HG03280 (cell line): ENCODE data around the gene GNAL.
"Not testable (repeated sequence)": the region's sequence is repeated elsewhere in the genome, so short reads cannot be mapped to it uniquely, and the experiment has no call there.

ENCODE experiments used
- ATAC-seq: cut with Tn5 transposase; IDR thresholded peaks from one replicate; pipeline ENCODE4 v1.9.1; 2021; ENCODE audit warnings: mild to moderate bottlenecking, moderate library complexity; ENCODE audit not compliant: unreplicated experiment

The GNAL gene

DNA sequence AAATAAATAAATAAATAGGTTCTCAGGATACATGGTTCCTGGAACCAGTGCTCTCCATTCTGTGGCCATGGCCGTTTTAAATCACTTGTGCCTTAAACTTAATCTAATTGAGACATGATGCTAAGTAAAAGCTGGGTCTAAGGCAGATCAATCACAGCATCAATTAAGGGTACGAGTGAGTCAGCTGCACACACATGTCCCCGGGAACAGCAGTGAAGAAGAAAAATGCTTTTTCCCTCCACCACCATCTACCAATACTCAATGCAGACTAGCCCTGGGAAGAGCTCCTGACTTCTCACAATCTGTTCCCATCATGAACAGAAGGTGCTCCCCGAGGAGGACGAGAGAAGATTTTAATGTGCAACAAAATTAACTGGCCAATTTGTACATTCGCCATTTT, 155.4 kb downstream of the GNAL start:
- ATAC-seq, result no peak

DNA sequence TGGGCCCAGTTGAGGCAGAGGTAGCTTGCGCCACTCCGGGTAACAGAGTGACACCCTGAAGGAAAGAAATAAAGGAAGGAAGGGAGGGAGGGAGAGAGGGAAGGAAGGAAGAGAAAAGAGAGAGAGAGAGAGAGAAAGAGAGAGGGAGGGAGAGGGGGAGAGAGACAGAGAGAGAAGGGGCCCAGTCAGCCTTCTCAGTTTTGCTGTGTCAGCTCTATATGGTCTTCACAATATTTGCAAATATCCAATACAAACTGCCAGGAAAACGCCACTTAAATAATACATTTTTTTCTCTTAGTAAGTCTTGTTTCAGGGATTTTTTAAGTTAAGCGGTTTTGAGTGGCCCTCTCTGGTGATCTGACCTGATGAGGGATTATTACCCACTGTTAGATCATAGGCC, 156.6 kb downstream of the GNAL start:
- ATAC-seq, result no peak

DNA sequence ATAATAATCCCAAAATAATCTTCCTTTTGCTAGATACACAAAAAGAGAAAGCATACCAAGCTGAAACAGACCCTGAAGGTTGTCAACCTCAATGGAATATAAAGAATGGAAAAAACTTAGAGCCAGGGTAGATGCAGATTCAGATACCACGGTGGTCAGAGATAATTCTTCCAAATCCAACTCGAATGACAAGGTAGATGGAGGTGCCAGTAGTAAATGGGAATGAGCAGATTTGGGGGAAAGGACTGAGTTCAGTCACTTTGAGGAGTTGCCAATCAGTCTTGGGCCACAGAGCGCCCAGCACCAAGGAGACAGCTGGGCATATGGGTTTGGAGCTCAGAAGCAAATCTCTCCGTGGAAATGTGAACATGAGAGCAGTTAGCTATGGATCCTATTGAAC, 158.7 kb downstream of the GNAL start:
- no peak for ATAC-seq

DNA sequence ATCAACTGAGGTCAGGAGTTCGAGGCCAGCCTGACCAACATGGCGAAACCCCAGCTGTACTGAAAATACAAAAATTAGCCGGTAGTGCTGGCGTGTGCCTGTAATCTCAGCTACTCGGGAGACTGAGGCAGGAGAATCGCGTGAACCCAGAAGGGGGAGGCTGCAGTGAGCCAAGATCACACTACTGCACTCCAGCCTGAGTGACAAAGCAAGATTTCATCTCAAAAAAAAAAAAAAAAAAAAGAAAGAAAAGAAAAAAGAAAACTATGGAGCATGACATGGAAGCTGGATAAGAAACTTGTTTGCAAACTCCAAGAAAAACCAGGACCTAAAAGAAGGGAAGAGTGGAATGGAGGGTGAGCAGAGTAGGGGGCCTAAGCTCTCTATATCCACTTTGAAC, 160.2 kb downstream of the GNAL start:
- no peak for ATAC-seq

DNA sequence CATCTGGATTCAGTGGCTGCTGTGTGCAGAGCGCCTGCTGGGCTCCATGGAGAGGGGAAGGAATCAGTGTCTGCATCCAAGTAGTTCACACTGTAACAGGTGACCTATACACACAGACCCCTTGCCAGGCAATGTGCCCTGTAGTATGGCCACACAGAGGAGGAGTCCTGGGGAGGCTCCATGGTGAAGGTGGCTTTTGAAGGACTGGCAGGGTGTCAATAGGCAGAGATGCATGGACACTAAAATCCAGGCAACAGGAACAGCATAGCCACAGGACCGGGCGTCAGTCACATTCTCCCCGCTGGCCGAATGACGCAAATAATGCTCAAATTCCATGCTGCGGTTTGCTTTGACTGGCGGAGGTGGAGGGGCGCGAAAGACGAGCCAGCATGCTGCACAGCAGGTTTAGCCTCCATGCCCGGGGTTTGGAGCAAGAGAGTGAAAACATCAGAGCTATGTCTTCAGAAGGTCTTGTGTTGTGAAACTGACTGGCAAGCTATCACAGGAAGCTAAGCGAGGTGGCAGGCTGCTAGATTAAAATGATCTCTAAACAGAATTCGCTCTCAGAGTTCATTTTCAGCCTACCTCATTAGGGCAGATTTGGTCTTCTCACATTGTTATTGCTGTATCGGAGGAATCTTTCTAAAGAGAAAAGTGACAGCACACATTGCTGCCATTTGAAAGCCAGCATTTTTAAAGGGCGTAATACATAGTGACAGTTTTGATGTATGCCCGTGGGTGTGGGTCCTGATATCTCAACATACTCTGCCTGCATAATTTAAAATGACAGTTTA, 161.0 kb downstream of the GNAL start:
- ATAC-seq, result no peak

DNA sequence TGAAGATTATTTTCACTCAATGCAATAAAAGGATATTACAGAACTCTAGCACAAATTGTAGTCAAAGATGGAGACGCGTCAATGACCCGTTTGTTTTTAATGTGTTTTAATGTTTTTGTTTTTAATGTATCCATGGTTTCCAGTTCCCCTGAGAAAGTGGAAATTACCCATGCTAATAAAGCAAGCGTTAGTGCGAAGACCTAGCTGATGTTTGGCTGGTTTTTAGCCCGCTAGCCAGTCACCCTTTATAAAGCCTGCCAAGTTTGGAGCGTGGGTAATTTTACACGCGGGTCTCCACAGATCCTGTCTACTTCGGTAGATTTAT, 161.7 kb downstream of the GNAL start:
- peak; percentile 33 for ATAC-seq

DNA sequence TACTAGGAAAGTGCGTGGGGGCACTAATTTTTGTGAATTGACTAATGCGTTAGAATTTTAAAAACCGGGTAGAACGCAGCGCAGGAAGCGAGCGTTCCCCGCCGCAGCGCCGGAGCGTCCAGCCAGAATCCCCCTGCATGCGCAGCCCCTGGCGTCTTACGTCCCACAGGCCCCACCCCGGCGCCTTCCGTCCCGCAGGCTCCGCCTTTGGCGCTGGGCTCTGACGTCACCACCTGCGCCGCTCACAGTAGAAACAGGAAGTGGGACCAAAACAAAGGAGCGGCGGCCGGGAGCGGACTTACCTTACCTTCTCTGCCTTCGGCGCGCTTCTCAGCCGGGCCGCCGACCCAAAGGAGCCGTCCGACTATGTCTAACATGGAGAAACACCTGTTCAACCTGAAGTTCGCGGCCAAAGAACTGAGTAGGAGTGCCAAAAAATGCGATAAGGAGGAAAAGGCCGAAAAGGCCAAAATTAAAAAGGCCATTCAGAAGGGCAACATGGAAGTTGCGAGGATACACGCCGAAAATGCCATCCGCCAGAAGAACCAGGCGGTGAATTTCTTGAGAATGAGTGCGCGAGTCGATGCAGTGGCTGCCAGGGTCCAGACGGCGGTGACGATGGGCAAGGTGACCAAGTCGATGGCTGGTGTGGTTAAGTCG, 162.2 kb downstream of the GNAL start, which contains the start of gene CHMP1B:
CHMP1B (plus strand) TSS at position 268 of the 660 bp plus-strand sequence; CDS start at position 367, 99 bp downstream.
- peak; percentile 95 for ATAC-seq

DNA sequence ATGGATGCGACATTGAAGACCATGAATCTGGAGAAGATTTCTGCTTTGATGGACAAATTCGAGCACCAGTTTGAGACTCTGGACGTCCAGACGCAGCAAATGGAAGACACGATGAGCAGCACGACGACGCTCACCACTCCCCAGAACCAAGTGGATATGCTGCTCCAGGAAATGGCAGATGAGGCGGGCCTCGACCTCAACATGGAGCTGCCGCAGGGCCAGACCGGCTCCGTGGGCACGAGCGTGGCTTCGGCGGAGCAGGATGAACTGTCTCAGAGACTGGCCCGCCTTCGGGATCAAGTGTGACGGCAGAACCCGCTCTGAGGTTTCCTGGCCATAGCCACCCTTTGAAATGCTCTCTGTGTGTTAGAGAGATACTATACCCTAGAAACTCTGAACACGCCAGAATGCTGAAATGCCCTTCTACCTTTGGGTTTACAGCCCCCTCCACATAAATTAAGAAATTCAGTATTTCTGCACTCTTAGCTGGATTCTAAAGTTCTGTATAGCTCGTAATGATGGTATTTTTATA, 162.8 kb downstream of the GNAL start:
- ATAC-seq, result no peak

DNA sequence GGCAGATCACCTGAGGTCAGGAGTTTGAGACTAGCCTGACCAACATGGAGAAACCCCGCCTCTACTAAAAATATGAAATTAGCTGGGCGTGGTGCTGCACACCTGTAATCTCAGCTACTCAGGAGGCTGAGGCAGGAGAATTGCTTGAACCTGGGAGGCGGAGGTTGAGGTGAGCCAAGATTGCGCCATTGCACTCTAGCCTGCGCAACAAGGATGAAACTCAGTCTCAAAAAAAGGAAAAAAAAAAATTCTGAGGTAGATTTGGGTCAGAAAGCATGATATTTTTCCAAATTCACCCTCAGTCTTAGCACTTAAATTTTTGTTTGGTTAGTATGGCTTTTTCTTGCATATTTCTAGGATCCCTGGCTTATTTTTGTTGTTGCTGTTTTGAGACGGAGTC, 165.5 kb downstream of the GNAL start:
- not testable (repeated sequence) for ATAC-seq

DNA sequence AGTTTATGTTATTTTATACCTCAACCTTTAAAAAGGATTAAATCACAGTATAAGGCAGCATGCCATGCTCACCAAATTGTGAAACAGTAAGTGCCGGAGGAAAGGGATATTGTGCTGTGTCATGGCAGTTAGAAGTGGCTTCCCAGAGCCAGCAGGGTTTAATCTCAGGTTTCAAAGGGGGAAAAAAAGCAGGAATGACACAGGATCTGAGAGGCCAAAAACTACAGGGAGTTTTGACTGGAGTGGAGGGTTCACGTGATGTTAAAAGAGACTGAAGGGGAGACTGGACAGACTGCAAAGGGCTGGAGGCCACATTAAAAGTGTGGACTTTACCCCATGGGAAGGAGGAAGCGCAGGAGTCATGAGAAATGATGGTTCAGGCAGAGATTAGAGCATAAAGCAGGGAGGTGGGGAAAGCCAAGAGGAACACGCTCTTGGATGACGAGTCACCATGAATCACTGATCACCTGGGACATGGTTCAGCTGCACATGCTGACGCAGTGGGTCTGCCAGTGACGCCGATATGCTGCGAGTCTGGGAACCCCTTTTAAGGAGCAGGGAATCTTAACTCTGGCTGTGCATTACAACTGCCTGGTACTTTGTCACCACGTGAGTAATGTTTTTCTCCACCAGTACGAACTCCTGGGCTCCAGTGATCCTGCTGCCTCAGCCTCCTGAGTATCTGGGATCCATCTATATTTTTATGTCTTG, 168.3 kb downstream of the GNAL start:
- ATAC-seq, result no peak

DNA sequence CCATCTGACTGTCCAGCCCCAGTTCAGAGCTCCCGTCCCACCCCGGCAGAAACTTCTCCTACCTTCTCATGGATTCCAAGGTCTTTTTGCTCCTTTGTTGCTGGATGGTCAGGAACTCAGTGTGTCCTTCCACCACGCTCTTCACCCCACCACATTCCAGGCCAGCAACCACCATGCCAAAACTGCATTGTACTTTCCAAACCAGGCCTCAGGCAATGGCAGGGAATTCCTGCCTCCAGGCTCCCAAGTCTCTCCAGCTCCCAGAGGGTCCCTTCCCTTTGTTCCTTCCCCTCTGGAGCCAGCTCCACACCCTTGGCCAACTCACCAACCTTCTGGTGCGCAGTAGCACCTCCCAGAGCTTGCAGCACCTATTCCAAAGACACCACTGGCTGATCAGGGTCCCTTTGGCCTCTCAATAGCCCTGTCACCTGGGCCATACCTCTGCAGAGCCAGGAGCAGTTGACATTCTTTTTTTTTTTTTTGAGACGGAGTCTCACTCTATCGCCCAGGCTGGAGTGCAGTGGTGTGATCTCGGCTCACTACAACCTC, 170.3 kb downstream of the GNAL start:
- no peak for ATAC-seq

DNA sequence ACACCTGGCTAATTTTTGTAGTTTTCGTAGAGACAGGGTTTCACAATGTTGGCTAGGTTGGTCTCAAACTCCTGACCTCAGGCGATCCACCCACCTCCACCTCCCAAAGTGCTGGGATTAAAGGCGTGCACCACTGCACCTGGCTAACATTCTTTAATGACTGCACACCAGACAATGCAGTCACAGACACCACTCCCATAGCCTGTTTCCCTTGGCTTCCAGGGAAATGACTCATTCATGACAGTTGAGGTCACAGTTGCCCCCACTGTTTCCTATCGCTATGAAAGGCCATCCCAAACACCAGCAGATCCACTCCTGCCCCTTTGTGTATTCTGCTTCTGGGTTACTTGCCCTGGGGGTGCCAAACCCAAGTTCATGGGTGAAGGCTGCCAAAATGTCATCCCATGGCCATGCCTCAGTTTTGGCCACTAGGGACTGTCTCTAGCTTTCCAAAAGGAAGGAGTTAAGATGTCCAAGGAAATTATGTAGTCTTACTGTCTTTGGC, 170.9 kb downstream of the GNAL start:
- no peak for ATAC-seq

DNA sequence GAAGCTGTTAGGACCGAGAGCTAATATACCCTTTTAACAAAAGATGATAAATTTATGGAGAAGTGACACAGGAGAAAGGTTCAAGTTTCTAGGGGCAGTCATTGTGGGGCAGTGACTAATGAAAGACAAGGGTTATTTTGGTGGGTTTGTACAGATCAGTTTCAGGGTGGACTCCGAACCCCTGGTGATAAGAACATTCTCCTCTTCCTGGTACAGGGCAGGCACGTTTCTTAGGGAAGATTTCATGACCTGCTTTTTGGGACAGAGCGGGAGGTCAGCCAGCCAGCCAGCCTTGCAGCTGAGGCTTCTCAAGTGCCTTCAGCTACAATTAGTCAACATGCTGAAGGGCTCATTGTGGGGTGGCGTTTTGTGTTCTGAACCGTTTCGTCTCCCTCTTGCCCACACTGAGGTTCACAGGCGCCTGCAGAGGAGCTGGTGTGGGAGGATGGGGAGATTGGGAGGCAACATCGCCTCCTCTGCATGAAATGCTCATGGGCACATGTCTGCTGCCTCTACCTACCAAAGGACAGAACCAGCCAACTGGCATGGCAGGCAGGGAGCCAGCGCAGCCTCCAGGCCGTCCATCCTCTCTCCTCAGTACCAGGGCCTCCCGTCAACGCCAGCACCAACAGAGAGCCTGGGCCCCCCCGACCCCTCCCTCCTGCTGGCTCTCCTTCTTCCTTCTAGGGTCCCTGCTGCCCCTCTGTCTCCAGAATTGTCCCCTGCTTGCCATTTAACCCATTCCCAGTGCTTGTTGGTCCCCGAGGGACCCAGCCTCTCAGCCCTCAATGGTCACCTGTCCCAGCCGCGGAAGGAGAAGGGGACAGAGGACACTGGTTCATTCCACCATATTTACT, 171.8 kb downstream of the GNAL start:
- ATAC-seq, result no peak

DNA sequence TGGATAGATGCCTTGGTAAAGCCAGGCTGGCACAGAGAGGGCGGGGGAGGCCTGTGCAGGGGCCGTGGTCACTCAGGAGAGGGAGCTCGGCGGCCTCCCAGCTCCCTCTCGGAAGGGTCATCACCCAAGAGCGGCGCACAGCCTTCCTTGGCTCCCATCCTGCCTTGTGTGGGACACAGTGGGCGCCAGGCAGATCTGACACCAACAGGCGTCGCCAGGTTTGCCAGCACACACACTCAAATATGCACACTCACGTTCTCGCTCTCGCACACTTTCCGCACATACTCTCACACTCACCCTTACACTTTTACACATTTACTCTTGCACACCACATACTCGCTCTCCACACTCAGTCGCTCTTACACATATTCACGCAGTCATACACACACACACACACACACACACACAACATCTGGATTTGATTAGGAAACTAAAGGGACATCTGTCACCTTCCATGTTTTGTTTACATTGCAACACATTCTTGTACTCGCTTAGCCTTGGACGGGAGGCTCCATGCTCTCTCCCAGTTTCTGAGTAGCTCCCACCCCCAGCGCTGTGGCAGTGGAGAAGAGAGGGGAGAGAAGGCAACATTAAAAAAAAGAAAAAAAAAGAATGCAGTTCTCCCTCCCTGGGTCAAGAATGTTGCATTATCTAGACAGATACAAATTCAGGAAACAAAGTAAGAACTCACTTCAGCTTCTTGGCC, 172.7 kb downstream of the GNAL start:
- no peak for ATAC-seq

DNA sequence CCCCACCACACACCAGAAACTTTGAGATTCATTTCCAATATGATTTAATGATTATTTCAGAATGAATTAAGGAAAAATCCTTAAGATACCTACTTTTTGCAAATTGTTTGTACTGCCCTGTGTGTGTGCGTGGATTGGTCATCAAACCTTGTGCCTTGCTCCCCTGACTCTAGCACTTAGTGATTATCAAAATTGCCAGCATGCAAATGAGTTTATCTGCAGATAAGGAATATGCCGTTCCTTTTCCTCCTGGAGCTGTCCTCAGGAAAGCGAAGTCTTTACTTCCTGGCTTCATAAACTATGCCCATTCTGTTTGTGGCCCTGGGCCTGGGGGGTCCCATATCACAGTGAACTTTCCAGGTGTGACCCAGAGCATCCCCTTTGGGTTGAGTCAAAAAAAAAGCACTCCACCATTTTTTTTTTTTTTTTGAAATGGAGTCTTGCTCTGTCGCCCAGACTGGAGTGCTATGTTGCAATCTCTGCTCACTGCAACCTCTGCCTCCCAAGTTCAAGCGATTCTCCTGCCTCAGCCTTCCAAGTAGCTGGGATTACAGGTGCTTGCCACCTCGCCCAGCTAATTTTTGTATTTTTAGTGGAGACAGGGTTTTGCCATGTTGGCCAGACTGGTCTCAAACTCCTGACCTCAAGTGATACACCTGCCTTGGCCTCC, 173.5 kb downstream of the GNAL start:
- no peak for ATAC-seq

DNA sequence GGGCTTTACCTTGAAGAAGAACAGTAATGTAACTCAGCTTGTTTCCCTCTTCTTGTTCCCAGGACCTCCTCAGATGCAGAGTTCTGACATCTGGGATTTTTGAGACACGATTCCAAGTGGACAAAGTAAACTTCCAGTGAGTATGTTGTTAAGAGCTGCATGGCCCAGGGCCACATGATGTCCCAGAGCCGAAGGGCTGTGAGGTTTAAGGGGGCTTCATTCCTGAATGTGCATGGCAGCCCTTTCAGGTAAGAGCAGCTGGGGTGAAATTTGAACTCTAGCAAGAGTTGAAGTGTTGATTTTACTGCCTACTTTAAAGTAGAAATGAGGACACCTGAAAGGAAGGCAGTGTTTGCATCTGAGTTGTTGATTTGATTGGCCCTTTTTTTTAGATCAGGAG, 175.4 kb downstream of the GNAL start:
- no peak for ATAC-seq

DNA sequence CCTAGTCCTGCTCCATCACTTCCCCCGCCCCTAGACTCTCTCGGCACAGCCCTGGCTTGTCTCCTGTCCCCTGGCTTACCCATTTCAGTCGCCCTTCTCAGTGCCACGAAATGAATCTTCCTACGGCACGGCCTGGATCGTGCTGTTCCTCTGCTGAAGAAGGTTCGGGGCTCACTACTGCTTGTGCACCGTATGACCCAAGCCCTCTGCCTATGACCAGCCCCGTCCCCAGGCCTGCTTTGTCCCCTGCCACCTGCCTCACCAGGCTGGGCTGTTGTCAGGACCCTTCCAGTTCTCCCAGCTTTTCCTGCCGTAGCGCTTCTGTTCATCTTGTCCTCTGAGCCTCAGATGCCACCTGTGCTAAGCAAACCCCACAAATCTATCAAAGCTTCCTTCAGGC, 176.0 kb downstream of the GNAL start:
- no peak for ATAC-seq

DNA sequence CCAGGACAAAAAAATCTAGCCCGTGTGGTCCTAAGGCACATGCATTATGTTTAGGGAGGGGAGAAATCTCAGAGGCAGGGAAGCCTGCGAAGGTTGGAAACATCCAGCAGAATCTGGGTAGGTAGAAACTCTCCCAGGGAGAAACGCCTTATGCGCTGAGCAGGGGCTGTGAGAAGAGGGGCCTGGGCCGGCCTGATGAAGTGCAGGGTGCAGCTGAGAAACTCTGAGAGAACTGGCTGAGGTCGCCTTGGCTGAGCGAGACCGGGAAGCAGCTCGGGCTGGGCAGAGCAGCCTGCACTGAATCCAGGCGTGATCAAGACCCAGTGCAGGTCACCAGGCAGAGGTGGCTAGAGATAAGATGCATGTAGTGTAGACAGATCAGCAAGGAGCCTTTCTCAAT, 177.3 kb downstream of the GNAL start:
- ATAC-seq, result no peak

DNA sequence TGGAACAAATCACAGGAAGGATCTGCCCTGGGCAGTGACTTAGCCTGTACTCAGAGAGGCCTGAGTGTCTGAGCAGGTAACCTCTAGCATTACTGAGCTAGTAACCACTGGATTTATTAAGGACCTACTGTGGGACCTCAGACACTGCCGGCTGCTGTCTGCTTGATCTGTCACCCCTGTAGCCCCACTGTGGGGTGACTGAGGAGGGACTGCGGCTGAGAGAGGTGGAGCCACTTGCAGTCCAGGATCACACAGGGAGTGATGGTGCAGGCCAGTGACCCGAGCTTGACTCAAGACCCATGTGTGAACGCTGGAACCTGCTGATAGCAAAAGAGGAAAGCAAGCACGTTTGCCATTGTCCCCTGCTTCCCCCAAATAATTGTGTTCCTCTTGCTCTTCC, 177.7 kb downstream of the GNAL start:
- ATAC-seq, result no peak
